Astrocyte (in vitro differentiated cells and primary cell): ENCODE results near the gene CCDC8. TPM values are rescaled to one million over a fixed set of nuclear protein-coding genes. Genes with fewer than 3 reads are reported as not detected.

ENCODE experiments used
- DNase-seq: peaks from one replicate; pipeline ENCODE4 v3.0.0-alpha.2; 2010; ENCODE audit warnings: low read depth
- FAIRE-seq: peaks from 2 replicates; lab custom pipeline; 2011; peaks lifted over from hg19 to GRCh38; lab: Jason Lieb, UNC
- H2AFZ ChIP-seq: 2 replicates; pipeline ENCODE4 v1.6.0; 2012; ENCODE audit warnings: low read depth, low read length, inconsistent platforms
- H3K27ac ChIP-seq: 2 replicates; pipeline ENCODE4 v1.5.1; 2011; ENCODE audit warnings: low read depth, low read length, inconsistent platforms
- H3K27me3 ChIP-seq: 2 replicates; pipeline ENCODE4 v1.6.0; 2011; ENCODE audit warnings: low read length, inconsistent platforms; ENCODE audit not compliant: insufficient read depth
- H3K36me3 ChIP-seq: 2 replicates; pipeline ENCODE4 v1.5.1; 2011; ENCODE audit warnings: low read length, inconsistent platforms; ENCODE audit not compliant: insufficient read depth
- H3K4me1 ChIP-seq: 2 replicates; pipeline ENCODE4 v1.5.1; 2011; ENCODE audit warnings: low read length, inconsistent platforms; ENCODE audit not compliant: insufficient read depth
- H3K4me2 ChIP-seq: 2 replicates; pipeline ENCODE4 v1.6.0; 2012; ENCODE audit warnings: low read length, inconsistent platforms
- H3K4me3 ChIP-seq: 2 replicates; pipeline ENCODE4 v1.5.1; 2011; ENCODE audit warnings: low read depth, mild to moderate bottlenecking, low read length, inconsistent platforms; ENCODE audit not compliant: insufficient read depth
- H3K79me2 ChIP-seq: 2 replicates; pipeline ENCODE4 v1.6.0; 2012; ENCODE audit warnings: mild to moderate bottlenecking, low read length, inconsistent platforms; ENCODE audit not compliant: insufficient read depth
- H3K9ac ChIP-seq: 2 replicates; pipeline ENCODE4 v1.6.0; 2012; ENCODE audit warnings: mild to moderate bottlenecking, low read length, inconsistent platforms
- H3K9me3 ChIP-seq: 2 replicates; pipeline ENCODE4 v1.5.1; 2012; ENCODE audit warnings: low read depth, mild to moderate bottlenecking, low read length, inconsistent platforms; ENCODE audit not compliant: insufficient read depth
- H4K20me1 ChIP-seq: 2 replicates; pipeline ENCODE4 v1.6.0; 2012; ENCODE audit warnings: low read length, inconsistent platforms; ENCODE audit not compliant: insufficient read depth
- H3K27ac Mint-ChIP-seq: one replicate; pipeline ENCODE4 v1.8.0; 2021; ENCODE audit warnings: mild to moderate bottlenecking, mixed read lengths; ENCODE audit not compliant: unreplicated experiment
- H3K27me3 Mint-ChIP-seq: one replicate; pipeline ENCODE4 v1.8.0; 2021; ENCODE audit warnings: low read depth, mixed read lengths; ENCODE audit not compliant: unreplicated experiment
- H3K36me3 Mint-ChIP-seq: one replicate; pipeline ENCODE4 v1.8.0; 2021; ENCODE audit warnings: low read depth, mixed read lengths; ENCODE audit not compliant: unreplicated experiment
- H3K4me1 Mint-ChIP-seq: one replicate; pipeline ENCODE4 v1.8.0; 2021; ENCODE audit warnings: low read depth, mixed read lengths; ENCODE audit not compliant: unreplicated experiment
- H3K4me3 Mint-ChIP-seq: one replicate; pipeline ENCODE4 v1.8.0; 2021; ENCODE audit warnings: mild to moderate bottlenecking, moderate library complexity, mixed read lengths; ENCODE audit not compliant: unreplicated experiment
- H3K9me3 Mint-ChIP-seq: one replicate; pipeline ENCODE4 v1.8.0; 2021; ENCODE audit warnings: mild to moderate bottlenecking, mixed read lengths; ENCODE audit not compliant: unreplicated experiment
- EZH2 ChIP-seq: IDR thresholded peaks from 2 replicates; pipeline ENCODE4 v1.6.1; 2012; ENCODE audit warnings: mild to moderate bottlenecking, low read length, inconsistent platforms; ENCODE audit not compliant: insufficient read depth
- total RNA-seq: library from RNA; stranded (reverse); gene quantifications from 2 replicates; pipeline ENCODE4 v1.2.1, GENCODE V29; 2021
- TF ChIP-seq, protein P1 (sequence below): IDR thresholded peaks from 2 replicates; pipeline ENCODE4 v1.5.1; 2011; ENCODE audit warnings: low read depth, mild to moderate bottlenecking, inconsistent platforms, low read length, moderate library complexity; ENCODE audit not compliant: insufficient read depth

Gene CCDC8
- total RNA-seq, 1 donor from 2014 or later = 35.5 TPM

DNA sequence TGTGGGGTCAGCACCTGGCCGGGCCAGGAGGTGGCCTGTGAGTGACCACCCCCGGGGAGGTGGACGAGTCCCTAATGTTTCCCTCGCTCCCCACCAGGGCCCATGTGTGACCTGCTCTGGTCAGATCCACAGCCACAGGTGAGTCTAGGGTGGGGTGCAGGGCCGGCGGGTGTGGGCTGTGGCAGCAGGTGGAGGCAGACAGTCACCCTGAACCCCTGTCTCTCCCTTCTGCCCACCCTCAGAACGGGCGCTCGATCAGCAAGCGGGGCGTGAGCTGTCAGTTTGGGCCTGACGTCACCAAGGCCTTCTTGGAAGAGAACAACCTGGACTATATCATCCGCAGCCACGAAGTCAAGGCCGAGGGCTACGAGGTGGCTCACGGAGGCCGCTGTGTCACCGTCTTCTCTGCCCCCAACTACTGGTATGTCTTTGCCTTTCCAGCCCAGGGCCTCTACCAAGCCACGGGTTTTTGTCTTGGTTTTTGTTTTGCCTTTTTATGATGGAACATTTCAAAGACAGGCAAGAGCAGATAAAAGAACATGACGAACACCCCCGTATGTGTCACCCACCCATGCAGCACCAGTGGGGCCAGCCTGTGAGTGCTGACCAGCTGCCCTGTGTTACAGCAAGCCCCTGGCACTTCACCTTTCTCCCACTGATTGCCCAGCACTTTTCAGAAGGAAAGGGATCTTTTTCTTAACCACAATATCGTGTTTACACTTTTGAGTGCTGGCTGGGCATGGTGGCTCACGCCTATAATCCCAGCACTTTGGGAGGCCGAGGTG, 24.9 kb downstream of the CCDC8 start:
- no peak overlapping the region for H3K27ac ChIP-seq
- peaks cover 5% of the 10 kb centered on the region for H3K4me1 ChIP-seq
- H2AFZ ChIP-seq = no peak overlapping the region
- H3K4me1 Mint-ChIP-seq = peaks cover 6% of the 10 kb centered on the region
- H3K9me3 ChIP-seq = peaks cover 5% of the 10 kb centered on the region
- peaks cover 16% of the 10 kb centered on the region for H3K36me3 ChIP-seq
- H3K4me3 ChIP-seq = no peak overlapping the region
- H3K4me3 Mint-ChIP-seq = no peak overlapping the region
- FAIRE-seq (no peak), DNase-seq (no peak)
- H4K20me1 ChIP-seq = no peaks in the 10 kb centered on the region
- no peaks in the 10 kb centered on the region for H3K27me3 Mint-ChIP-seq
- H3K9ac ChIP-seq = no peak overlapping the region
- H3K9me3 Mint-ChIP-seq = no peaks in the 10 kb centered on the region
- peaks cover 45% of the 10 kb centered on the region for H3K36me3 Mint-ChIP-seq
- TF ChIP-seq EZH2 = no peak
- TF ChIP-seq, protein P1, sequence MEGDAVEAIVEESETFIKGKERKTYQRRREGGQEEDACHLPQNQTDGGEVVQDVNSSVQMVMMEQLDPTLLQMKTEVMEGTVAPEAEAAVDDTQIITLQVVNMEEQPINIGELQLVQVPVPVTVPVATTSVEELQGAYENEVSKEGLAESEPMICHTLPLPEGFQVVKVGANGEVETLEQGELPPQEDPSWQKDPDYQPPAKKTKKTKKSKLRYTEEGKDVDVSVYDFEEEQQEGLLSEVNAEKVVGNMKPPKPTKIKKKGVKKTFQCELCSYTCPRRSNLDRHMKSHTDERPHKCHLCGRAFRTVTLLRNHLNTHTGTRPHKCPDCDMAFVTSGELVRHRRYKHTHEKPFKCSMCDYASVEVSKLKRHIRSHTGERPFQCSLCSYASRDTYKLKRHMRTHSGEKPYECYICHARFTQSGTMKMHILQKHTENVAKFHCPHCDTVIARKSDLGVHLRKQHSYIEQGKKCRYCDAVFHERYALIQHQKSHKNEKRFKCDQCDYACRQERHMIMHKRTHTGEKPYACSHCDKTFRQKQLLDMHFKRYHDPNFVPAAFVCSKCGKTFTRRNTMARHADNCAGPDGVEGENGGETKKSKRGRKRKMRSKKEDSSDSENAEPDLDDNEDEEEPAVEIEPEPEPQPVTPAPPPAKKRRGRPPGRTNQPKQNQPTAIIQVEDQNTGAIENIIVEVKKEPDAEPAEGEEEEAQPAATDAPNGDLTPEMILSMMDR = no peak
- no peaks in the 10 kb centered on the region for H3K27me3 ChIP-seq
- no peak overlapping the region for H3K4me2 ChIP-seq
- H3K27ac Mint-ChIP-seq = no peak overlapping the region
- no peaks in the 10 kb centered on the region for H3K79me2 ChIP-seq

DNA sequence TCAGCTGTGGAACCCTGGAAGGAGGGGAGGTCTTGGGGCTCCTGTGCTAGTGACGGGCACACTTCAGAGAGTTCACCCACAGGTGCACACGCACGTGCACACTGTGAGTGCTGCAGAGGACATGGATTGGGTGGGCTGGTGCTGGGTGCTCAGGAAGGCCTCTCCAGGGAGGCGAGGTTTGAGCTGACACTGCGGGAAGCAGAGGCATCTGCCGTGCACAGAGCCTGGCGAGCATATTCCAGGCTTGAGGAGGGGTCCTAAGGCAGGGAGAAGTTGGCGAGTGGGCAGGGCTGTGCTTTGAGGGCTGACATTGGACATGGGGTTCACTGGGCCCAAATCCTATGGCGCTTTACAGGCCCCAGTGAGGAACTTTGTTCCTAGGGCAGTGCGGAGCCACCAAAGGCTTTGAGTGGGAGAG, 25.6 kb downstream of the CCDC8 start:
- DNase-seq (no peak), FAIRE-seq (no peak)
- H3K9me3 ChIP-seq = peaks cover 5% of the 10 kb centered on the region
- no peaks in the 10 kb centered on the region for H4K20me1 ChIP-seq
- peaks cover 5% of the 10 kb centered on the region for H3K4me1 ChIP-seq
- no peak overlapping the region for H3K27ac ChIP-seq
- H3K27me3 ChIP-seq = no peaks in the 10 kb centered on the region
- H3K9ac ChIP-seq = no peak overlapping the region
- TF ChIP-seq EZH2 = no peak
- TF ChIP-seq, protein P1 = no peak
- H3K27ac Mint-ChIP-seq = no peak overlapping the region
- no peaks in the 10 kb centered on the region for H3K27me3 Mint-ChIP-seq
- H3K4me1 Mint-ChIP-seq = peaks cover 6% of the 10 kb centered on the region
- H3K4me3 ChIP-seq = no peak overlapping the region
- peaks cover 39% of the 10 kb centered on the region for H3K36me3 Mint-ChIP-seq
- no peaks in the 10 kb centered on the region for H3K9me3 Mint-ChIP-seq
- H3K4me3 Mint-ChIP-seq = no peak overlapping the region
- no peak overlapping the region for H3K4me2 ChIP-seq
- H3K36me3 ChIP-seq = peaks cover 18% of the 10 kb centered on the region
- no peak overlapping the region for H2AFZ ChIP-seq
- no peaks in the 10 kb centered on the region for H3K79me2 ChIP-seq
